ENCODE data around the gene NTNG2.
A peak's percentile ranks its signal among the peaks of the same experiment; 100 is the strongest.
"Not testable (repeated sequence)": the region's sequence is repeated elsewhere in the genome, so short reads cannot be mapped to it uniquely, and the experiment has no call there.

Gene NTNG2

DNA sequence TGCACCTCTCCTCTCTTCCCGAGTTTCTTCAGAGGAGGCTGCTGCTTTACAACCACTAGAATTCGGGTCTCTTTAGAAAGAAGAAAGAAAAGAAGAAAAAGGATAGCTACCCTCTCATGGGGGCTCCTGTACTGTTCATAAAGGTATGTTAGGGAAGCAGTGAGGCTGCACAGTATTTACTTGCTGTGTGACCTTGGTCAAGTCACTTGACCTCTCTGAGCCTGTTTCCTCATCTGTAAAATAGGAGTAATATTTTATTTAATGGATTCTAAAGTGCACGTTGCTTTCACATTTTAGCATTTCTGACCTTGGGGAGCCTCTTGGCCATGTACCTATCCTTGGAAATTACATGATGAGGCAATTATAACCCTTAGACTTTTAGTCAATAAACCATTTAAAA is 104.2 kb downstream of the NTNG2 start:
- no peak for DNase-seq (ENCODE audit: low read depth)

DNA sequence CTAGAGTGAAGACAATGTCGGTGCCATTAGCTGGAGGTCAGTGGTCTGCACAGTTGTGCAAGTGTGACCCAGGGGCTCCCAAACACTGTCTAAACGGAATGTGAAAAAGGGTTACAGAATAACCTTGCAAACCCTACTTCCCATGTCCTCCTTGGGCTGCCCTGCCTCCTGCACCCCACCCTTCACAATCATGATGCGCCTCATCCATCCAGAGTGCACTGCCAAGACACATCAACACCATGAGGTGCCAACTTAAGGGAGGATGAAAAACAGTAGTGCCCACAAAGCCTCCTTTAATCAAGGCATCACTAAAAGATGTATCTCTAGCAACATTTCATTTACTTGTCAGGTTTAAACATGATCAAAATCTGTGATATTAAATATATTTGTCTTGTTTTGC is 105.8 kb downstream of the NTNG2 start:
- no peak for DNase-seq (ENCODE audit: low read depth)

DNA sequence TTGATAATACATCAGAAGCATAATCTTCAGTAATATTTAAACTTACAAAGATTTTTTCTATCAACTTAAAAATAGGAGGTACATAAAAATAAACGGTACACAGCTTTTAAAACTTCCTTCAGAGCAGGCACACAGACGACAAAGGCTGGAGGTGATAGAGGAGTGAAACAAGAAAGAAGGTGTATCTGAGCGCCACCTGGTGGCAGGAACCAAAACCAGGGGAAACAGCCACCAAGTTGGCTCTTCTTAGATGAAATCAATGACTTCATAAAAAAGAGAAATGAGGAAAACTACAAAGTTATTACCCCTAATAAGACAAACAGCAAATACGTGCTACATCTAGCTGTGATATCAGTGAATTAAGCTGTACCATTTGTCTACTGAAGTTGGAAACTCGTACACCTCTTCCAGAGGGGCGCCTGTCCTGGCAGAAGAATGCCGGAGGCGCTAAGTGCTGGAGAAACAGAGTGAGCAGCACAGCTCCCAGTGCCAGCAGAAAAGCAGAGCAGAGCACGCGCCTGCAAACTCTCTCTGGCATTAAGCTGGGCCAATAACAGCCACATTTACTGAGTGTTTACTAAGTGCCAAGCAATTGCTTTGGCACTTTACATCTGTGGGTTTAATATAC is 107.0 kb downstream of the NTNG2 start:
- DNase-seq (ENCODE audit: low read depth) = peak; percentile 41

DNA sequence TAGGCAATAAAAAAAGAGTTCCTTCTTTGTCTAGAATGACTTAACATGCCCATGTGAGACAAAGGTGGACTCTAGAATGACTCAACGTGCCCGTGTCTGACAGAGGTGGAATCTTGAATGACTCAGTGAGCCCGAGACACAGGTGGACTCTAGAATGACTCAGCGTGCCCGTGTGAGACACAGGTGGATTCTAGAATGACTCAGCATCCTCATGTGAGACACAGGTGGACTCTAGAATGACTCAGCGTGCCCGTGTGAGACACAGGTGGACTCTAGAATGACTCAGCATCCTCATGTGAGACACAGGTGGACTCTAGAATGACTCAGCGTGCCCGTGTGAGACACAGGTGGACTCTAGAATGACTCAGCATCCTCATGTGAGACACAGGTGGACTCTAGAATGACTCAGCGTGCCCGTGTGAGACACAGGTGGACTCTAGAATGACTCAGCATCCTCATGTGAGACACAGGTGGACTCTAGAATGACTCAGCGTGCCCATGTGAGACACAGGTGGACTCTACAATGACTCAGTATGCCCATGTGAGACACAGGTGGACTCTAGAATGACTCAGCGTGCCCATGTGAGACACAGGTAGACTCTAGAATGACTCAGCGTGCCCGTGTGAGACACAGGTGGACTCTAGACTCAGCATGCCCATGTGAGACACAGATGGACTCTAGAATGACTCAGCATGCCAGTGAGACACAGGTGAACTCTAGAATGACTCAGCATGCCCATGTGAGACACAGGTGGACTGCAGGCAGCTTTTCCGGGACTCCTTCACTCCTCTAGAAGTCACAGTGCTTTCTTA is 108.1 kb downstream of the NTNG2 start:
- not testable (repeated sequence) for DNase-seq (ENCODE audit: low read depth)

DNA sequence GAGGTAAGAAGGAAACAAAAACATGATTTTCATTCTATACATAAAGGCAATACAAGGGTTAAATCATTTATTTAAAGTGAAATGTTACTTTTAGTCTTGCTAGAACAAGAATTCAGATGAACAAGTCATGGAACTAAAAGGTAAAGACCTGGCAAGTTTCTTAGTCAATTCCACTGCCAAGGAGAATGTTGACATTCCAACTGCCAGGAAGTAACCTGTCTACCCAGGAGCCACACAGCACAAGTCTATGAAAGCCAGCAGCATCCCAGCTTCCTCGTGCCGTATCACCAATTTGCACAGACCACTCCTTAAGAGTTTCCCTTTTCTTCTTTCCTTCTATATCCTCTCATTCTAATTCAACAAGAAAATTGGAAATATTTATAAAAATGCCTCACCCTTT is 113.0 kb downstream of the NTNG2 start:
- no peak for DNase-seq (ENCODE audit: low read depth)

DNA sequence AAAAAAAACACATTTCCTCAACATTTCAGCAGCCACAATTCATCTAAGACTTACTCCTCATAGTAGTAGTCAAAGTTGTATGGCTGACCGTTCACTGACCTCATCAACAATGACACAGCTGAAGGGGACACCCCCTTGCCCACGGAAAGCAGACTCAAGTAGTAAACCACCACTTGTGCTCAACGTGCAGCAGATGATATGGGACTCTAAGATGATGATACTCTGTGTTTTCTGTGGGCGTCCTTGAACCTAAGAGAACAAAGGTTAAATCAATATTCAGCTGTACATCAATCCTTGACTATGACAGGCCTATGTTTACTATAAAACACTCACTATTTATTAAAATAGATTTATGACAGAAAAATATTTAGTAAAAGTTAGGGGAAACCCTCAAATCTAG is 121.3 kb downstream of the NTNG2 start:
- no peak for DNase-seq (ENCODE audit: low read depth)

DNA sequence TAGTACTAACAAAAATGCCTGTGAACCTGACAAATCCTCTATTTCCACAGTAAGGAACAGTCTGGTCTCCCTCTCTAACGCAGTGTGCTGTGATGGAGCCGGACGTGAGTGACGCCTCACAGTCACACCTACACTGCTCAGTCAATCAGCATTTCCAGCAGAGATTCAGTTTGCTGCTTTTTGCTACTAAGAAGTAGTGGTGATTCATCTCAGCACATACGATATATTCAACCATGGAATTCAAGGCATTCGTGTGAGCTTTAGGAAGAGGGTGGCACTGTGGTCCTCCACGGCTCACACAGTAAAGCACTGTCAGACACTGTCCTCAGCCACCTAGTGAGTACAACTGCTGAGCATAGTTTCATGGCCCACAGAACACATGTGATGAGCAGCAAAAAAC is 122.0 kb downstream of the NTNG2 start:
- DNase-seq (ENCODE audit: low read depth) = no peak

DNA sequence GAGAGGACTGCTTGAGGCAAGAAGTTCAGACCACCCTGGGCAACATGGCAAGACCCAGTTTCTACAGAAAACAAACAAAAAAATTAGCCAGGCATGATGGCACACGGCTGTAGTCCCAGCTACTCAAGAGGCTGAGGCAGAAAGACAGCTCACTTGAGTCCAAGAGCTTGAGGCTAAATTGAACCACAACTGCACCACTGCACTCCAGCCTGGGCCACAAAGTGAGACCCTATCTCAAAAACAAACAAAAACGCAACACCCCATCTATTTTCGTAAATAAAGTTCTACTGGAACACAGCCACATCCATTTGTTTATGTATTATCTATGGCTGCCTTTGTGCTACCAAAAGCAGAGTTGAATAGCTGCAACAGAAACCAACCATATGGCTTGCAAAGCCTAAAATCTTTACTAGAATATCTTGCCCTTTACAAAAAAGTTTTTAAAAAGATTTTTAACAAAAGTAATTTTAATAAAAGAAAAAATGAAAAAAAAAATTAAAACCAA is 125.5 kb downstream of the NTNG2 start:
- no peak for DNase-seq (ENCODE audit: low read depth)

DNA sequence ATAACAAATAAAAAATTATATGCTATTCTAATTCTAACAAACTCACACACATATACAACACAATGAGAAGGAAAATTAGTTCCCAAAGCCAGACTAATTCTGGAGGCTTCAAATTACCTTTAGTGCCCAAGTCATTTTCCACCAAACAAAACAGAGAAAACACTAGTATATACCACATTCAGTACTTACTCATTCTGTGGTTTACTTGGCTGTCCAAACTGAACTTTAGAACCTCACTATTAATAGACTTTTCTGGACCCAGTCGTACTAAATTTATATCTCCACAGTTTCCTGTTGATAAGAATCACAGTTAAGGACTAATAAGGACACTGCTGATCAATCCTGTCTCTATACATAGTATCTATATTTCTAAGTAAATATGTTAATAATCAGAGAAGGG is 126.5 kb downstream of the NTNG2 start:
- DNase-seq (ENCODE audit: low read depth) = no peak

DNA sequence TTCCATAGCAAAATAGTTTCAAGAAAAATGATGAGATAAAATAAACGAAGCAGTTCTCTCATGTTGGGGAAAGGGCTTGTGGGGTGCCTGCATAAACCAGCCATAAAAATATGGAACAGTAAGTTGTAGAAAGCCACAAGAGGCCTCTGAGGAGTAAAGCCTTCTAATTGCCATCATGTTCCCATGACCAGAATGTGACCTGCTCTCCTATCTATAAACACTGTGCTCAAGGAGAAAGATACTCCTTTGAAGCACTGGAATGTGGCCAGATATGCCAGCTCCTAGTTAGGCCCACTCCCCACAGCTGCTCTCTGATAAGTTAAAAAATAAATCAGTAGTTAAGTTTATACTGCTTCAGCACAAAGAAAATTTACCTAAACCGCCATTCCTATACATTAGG is 127.1 kb downstream of the NTNG2 start:
- DNase-seq (ENCODE audit: low read depth) = no peak

DNA sequence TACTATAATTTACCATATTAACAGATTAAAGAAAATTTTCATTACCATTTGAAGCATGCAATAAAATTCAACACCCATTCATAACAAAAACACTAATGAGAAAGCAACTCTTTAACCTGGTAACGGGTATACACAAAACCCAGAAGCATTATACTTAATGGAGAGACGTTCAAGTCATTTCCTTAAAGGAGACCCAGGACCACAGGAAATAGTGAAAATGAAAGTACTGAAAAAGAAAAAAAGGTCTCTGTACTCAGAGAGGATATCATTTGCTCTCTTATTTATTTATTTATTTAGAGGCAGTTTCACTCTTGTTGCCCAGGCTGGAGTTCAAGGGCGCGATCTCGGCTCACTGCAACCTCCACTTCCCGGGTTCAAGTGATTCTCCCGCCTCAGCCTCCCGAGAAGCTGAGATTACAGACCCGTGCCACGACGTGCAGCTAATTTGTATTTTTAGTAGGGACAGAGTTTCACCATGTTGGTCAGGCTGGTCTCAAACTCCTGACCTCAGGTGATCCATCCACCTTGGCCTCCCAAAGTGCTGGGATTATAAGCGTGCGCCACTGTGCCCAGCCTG is 131.4 kb downstream of the NTNG2 start:
- DNase-seq (ENCODE audit: low read depth) = no peak

All from stimulated activated CD8-positive, alpha-beta memory T cell treated with anti-CD3 and anti-CD28 coated beads, Interleukin-12 subunit alpha, Interleukin-12 subunit beta, amount 100 ng/mL, for 1 hour (primary cell).